SK-N-MC (cell line): Measurements from ENCODE around the gene SMC2.
A peak's percentile ranks its signal among the peaks of the same experiment; 100 is the strongest.

Experiments used
- DNase-seq: peaks from one replicate; pipeline ENCODE4 v3.0.0-alpha.2; 2011; ENCODE audit warnings: low read depth, low spot score
- H3K27ac ChIP-seq: fragments of 200-600 bp; sonication (generic); 2 replicates; pipeline ENCODE4 v1.5.1; 2016; ENCODE audit warnings: mixed run types
- H3K36me3 ChIP-seq: fragments of 200-600 bp; sonication (generic); 2 replicates; pipeline ENCODE4 v1.6.1; 2017; ENCODE audit warnings: antibody characterized with exemption, low read length, mixed read lengths; ENCODE audit not compliant: insufficient read depth
- H3K4me3 ChIP-seq: fragments of 200-600 bp; sonication (generic); 2 replicates; pipeline ENCODE4 v1.5.1; 2016
- H3K9ac ChIP-seq: fragments of 200-600 bp; sonication (generic); 2 replicates; pipeline ENCODE4 v1.8.0; 2017; ENCODE audit warnings: mixed run types, mixed read lengths; ENCODE audit not compliant: insufficient read length
- H3K9me3 ChIP-seq: fragments of 200-600 bp; sonication (generic); 2 replicates; pipeline ENCODE4 v1.6.1; 2017; ENCODE audit warnings: low read depth, mild to moderate bottlenecking, antibody characterized with exemption, low read length, moderate library complexity, mixed read lengths
- EZH2 ChIP-seq: fragments of 200-600 bp; sonication (generic); IDR thresholded peaks from one replicate; pipeline ENCODE4 v1.6.1; 2017; ENCODE audit warnings: antibody characterized with exemption
- FOXP2 ChIP-seq: optimal IDR thresholded peaks from 2 replicates; pipeline ENCODE3; 2011; ENCODE audit warnings: mild to moderate bottlenecking, moderate library complexity; ENCODE audit not compliant: insufficient read depth; ENCODE audit errors: extremely low read length, control extremely low read depth
- POLR2AphosphoS5 ChIP-seq: IDR thresholded peaks from 2 replicates; pipeline ENCODE4 v1.6.1; 2012; ENCODE audit warnings: mild to moderate bottlenecking, low read depth, low read length, borderline replicate concordance

SMC2 gene

DNA sequence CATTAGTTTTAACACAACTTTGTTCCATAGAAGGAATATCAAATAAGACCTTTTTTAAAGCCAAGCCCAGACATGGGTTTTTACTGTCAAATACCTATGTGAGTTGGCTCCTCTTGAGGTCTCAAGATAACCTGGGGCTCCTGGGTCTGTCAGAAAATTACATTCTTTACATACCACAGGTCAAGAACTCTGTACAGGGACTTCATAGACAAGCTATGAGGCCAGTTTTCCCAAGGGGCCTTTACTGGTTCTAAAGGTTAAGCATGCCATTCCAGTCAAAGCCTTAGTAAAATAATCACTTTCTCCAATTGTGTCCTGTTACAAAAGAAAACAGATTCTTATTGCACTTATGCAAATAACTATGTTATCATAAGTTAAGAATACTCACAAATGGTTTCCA is 15.5 kb upstream of the SMC2 start:
- Histone ChIP-seq H3K27ac (no peak overlapping the region), H3K9ac (no peak overlapping the region), H3K4me3 (no peak overlapping the region), H3K9me3 (no peaks in the 10 kb centered on the region), H3K36me3 (no peaks in the 10 kb centered on the region)
- TF ChIP-seq EZH2 (no peak), FOXP2 (no peak), POLR2AphosphoS5 (no peak)
- no peak for DNase-seq

DNA sequence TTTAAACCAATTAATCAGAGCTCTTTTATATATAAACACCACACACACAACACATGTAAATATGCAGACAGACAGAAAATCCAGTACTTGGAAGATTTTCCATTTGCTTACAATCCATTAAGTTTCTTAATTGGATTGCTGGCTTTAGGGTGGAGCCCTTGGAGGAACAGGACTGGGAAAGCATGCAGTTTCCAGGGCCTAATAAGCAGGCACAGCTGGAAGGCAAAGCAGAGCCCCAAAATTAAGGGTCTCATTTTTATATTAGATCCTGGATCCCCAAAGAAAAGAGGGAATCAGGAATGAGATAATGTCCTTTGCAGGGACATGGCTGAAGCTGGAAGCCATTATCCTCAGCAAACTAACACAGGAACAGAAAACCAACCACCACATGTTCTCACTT is 13.1 kb upstream of the SMC2 start:
- H3K9me3 ChIP-seq: no peaks in the 10 kb centered on the region
- DNase-seq: no peak
- no peaks in the 10 kb centered on the region for H3K36me3 ChIP-seq
- H3K9ac ChIP-seq: no peak overlapping the region
- H3K4me3 ChIP-seq: no peak overlapping the region
- H3K27ac ChIP-seq: no peak overlapping the region
- no peak for TF ChIP-seq EZH2
- TF ChIP-seq FOXP2: no peak
- no peak for TF ChIP-seq POLR2AphosphoS5

DNA sequence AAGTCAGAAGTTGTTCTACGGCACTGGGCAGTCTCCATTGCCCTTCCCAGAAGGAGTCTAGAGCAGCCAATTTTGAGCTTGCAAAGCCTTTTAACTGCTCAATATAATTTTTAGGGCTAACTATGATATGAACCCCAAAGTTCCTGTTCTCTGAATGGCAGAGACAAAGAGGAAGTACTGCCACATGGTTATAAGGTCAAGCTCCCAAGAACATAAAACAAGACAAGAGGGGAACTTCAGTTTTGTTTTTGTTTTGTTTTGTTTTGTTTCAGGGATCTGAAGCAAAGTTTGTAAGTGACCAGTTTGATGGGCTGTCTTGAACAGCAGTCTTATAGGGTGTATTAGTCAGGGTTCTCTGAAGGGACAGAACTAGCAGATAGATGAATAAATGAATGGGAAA is 11.9 kb upstream of the SMC2 start:
- H3K27ac ChIP-seq: no peak overlapping the region
- H3K36me3 ChIP-seq: no peaks in the 10 kb centered on the region
- H3K9me3 ChIP-seq: no peaks in the 10 kb centered on the region
- TF ChIP-seq POLR2AphosphoS5 (no peak), FOXP2 (no peak), EZH2 (no peak)
- H3K4me3 ChIP-seq: no peak overlapping the region
- no peak for DNase-seq
- H3K9ac ChIP-seq: no peak overlapping the region

DNA sequence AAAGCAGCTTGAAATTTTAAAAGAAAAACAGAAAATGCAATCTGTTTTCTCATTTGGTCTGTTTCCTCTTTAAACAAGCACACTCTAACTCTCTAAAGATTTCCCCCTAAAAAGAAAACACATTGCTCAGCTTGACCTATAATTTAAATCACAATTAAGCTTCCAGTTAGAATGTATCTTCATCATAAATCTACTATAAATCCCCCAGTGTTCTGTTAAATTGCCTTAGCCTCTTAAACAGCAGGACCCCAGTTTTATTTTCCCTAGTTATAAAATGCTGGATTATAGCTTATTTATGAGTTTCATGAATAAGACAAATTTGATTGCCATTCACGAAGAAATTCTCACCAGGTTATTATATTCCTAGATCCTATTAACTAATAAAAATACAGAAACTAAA is 8.6 kb upstream of the SMC2 start:
- no peak overlapping the region for H3K4me3 ChIP-seq
- H3K27ac ChIP-seq: no peak overlapping the region
- no peak for DNase-seq
- no peaks in the 10 kb centered on the region for H3K36me3 ChIP-seq
- H3K9me3 ChIP-seq: no peaks in the 10 kb centered on the region
- H3K9ac ChIP-seq: no peak overlapping the region
- no peak for TF ChIP-seq EZH2
- no peak for TF ChIP-seq FOXP2
- no peak for TF ChIP-seq POLR2AphosphoS5

DNA sequence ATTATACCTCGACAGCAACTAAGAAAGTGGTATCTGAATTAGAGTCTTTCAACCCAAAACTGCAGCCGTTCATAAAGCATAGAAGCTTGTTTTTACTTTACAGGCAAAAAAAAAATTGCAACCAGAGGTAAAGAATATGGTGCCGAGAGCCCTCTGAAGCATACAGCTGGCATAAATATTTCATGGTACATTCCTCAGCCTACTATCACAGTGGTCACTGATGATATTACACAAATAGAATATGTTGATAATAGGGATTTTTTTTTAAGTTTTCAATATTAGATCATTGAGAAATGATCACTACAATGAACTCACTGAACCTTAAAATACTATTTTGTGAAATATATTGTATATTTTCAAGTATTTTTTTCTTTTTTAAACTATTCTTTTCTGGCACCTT is 6.2 kb upstream of the SMC2 start:
- TF ChIP-seq POLR2AphosphoS5 (no peak), FOXP2 (no peak), EZH2 (no peak)
- Histone ChIP-seq H3K4me3 (no peak overlapping the region), H3K9ac (no peak overlapping the region), H3K9me3 (no peaks in the 10 kb centered on the region), H3K27ac (no peak overlapping the region), H3K36me3 (no peaks in the 10 kb centered on the region)
- no peak for DNase-seq

DNA sequence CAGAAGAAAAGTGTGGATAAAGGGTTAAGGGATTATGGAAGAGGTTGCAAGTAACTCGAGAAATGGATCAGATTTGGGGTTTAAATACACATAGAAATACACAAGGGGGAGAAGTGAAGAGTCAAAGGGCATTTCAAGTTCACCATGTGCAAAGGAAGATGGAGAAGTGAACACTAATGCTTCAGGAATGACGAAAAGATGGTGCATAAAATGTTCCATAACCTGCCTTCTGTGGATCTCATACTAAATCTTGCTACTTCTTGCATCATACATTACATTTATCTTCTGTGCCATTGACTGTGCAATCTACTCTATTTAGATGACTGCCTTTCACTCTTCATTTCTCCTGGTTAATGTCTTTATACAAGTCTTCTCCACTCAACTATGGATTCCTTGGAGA is 5.7 kb upstream of the SMC2 start:
- TF ChIP-seq POLR2AphosphoS5 (no peak), FOXP2 (no peak), EZH2 (no peak)
- no peak overlapping the region for H3K4me3 ChIP-seq
- H3K9ac ChIP-seq: no peak overlapping the region
- H3K9me3 ChIP-seq: no peaks in the 10 kb centered on the region
- H3K27ac ChIP-seq: no peak overlapping the region
- DNase-seq: no peak
- no peaks in the 10 kb centered on the region for H3K36me3 ChIP-seq

DNA sequence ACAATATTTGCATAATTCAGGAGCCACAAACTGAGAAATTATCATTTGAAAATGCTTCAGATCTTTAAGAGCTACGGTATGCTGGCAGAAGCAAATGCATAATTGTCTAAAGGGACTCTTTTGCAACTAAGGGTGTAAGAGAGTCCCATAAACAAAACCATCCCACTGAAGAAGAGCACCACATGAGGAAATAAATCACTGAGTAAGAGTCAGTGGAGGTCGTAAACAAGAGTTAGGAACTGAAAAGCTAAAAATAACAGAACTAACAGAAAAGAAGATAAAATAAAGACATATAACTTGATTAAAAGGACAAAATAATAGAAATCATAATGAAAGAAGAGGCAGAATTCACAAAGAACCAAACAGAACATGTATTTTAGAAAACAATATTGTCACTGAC is 3.5 kb upstream of the SMC2 start:
- TF ChIP-seq FOXP2 (no peak), EZH2 (no peak), POLR2AphosphoS5 (no peak)
- DNase-seq: no peak
- H3K4me3 ChIP-seq: no peak overlapping the region

DNA sequence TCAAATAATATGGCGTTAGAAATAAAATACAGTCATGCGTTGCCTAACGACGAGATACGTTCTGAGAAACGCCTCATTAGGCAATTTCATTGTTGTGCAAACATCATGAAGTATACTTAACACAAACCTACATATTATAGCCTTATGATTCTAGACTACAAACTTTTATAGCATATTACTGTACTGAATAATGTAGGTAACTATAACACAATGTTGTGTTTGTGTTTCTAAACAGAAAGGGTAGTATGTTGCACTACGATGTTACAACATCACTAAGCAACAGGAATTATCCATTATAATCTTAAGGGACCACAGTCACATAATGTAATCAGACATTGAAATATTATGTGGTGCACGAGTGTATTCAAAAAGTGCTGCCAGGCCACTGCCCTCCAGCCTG is 3.0 kb upstream of the SMC2 start:
- TF ChIP-seq EZH2 (no peak), POLR2AphosphoS5 (no peak), FOXP2 (no peak)
- Histone ChIP-seq H3K9ac (no peak overlapping the region), H3K27ac (peak overlapping the region; percentile 31; the same call in 1 of the 2 replicates), H3K4me3 (no peak overlapping the region), H3K36me3 (peaks cover 3% of the 10 kb centered on the region), H3K9me3 (no peaks in the 10 kb centered on the region)
- DNase-seq: no peak

More for the DNA sequence above, 3.5 kb upstream of the SMC2 start:
- Histone ChIP-seq H3K36me3 (no peaks in the 10 kb centered on the region; the same call in 1 of the 2 replicates), H3K9me3 (no peaks in the 10 kb centered on the region), H3K9ac (no peak overlapping the region), H3K27ac (peak overlapping the region; percentile 19; the same call in 1 of the 2 replicates)

DNA sequence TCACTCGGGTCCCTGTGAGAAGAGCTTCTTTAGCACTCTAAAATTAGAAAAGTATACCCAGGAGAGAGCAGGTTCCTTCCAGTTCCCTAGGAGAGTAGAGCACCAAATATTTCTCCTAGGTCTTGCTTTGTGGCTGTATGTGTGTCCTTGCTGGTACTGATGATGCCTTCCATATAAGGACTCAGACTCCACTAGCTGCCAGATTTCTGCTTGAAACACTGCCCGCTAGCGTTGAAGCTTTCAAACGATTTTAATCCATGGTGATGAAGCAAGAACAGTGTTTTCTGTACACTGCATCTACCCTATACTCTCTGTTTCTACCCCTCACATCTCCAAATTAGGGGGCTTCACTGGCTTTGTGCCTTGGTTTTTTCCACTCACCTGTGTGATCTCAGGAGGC is 2.4 kb upstream of the SMC2 start:
- Histone ChIP-seq H3K4me3 (no peak overlapping the region), H3K9ac (no peak overlapping the region), H3K27ac (peak overlapping the region; percentile 31; the same call in 1 of the 2 replicates), H3K36me3 (peaks cover 7% of the 10 kb centered on the region), H3K9me3 (no peaks in the 10 kb centered on the region)
- no peak for DNase-seq
- TF ChIP-seq FOXP2 (no peak), EZH2 (no peak), POLR2AphosphoS5 (no peak)
